GM18520 (cell line): ENCODE measurements around the gene FGFR3.

ENCODE experiments used
- ATAC-seq: cut with Tn5 transposase; IDR thresholded peaks from one replicate; pipeline ENCODE4 v1.9.1; 2021; ENCODE audit not compliant: unreplicated experiment

Gene FGFR3

GRCh38 chr4:1801286-1801958, 8.3 kb downstream of the FGFR3 start:
- ATAC-seq, result no peak

- no peak for ATAC-seq
These were observed 9.1 kb downstream of the FGFR3 start for GRCh38 chr4:1802151-1802715.

GRCh38 chr4:1802720-1803522, 9.8 kb downstream of the FGFR3 start:
- ATAC-seq, result no peak

- ATAC-seq, result no peak
These were observed 10.7 kb downstream of the FGFR3 start for GRCh38 chr4:1803523-1804423.

- no peak for ATAC-seq
These were observed 11.8 kb downstream of the FGFR3 start for GRCh38 chr4:1804638-1805492.

- no peak for ATAC-seq
These were observed 12.6 kb downstream of the FGFR3 start for GRCh38 chr4:1805493-1806222.

- ATAC-seq, result no peak
These were observed 13.1 kb downstream of the FGFR3 start for GRCh38 chr4:1806223-1806564.

- ATAC-seq, result no peak
These were observed 13.7 kb downstream of the FGFR3 start for GRCh38 chr4:1806596-1807331.

- ATAC-seq, result no peak
These were observed 14.3 kb downstream of the FGFR3 start for GRCh38 chr4:1807332-1807777.

- no peak for ATAC-seq
These were observed 15.3 kb downstream of the FGFR3 start for GRCh38 chr4:1808396-1808795.

- no peak for ATAC-seq
These were observed 16.0 kb downstream of the FGFR3 start for GRCh38 chr4:1808851-1809753.

GRCh38 chr4:1809754-1810502, 16.8 kb downstream of the FGFR3 start:
- no peak for ATAC-seq

GRCh38 chr4:1810765-1811164, 17.7 kb downstream of the FGFR3 start:
- ATAC-seq, result no peak

- ATAC-seq, result no peak
These were observed 19.6 kb downstream of the FGFR3 start for GRCh38 chr4:1812720-1813119.

- ATAC-seq, result no peak
These were observed 20.1 kb downstream of the FGFR3 start for GRCh38 chr4:1813231-1813630.

GRCh38 chr4:1813915-1814314, 20.8 kb downstream of the FGFR3 start:
- ATAC-seq, result no peak

GRCh38 chr4:1814453-1814852, 21.4 kb downstream of the FGFR3 start:
- ATAC-seq, result no peak
